ENCODE results near the gene UBA7.

DNA sequence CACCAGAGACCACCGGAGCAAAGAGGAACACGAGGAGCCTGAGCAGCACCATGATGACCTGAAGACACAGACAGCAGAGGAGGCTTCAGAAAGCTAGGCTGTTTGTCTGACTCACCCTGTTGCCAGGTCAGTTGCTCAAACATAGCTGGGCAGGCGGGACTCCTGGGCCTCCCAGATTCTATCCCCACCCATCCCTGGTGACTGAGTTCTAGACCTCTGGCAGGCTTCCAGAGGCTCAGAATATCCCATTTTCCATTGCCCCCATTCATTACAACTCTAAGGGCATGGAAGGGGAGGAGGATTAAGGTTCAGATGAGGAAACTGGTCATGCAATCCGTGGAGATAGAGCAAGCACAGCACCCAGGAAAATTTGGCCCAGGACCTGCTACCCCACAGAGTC is 14.0 kb downstream of the UBA7 start, which contains the start of gene CDHR4:
- TF ChIP-seq YY1 (IDR thresholded peaks at IDR 0.05; ENCODE audit: insufficient read depth, insufficient read length) (no peak), ZNF274 (IDR thresholded peaks at IDR 0.05; ENCODE audit: low read depth, low read length) (no peak), SUZ12 (IDR thresholded peaks at IDR 0.05; ENCODE audit: extremely low read depth, insufficient read depth, insufficient read length) (no peak)
